ENCODE results near the gene DYNLT1. TPM values are rescaled to one million over a fixed set of nuclear protein-coding genes. Genes with fewer than 3 reads are reported as not detected.
"Not testable (repeated sequence)": the region's sequence is repeated elsewhere in the genome, so short reads cannot be mapped to it uniquely, and the experiment has no call there.

Gene DYNLT1
- polyA plus RNA-seq, 2 of the 4 experiments (the other 2 are of a cell fraction): 130 to 174 TPM

GRCh38 chr6:158677094-158677493 is 32.6 kb upstream of the DYNLT1 start:
- H3K9me3 ChIP-seq; DNase-seq (ENCODE audit: low read depth in 1 of 2, low spot score in 1 of 2); H3K27ac ChIP-seq; H3K4me3 ChIP-seq; POLR2A ChIA-PET; FAIRE-seq; ATAC-seq; H3K4me1 ChIP-seq; H3K4me2 ChIP-seq: not testable (repeated sequence)
- WGBS (ENCODE audit: missing lambda C conversion rate): 64% methylated on average over 3 of the region's 3 CpGs
- CTCF ChIA-PET: interaction anchor here (0.6 to 0.8 kb wide), 2 partner anchors 9 to 446 kb away, joined by 3 to 5 read pairs; no protein-coding TSS in a partner anchor

GRCh38 chr6:158674342-158675131 is 30.0 kb upstream of the DYNLT1 start:
- H3K4me2 ChIP-seq: no peak overlapping the region
- ChIA-PET POLR2A (no interaction called here), CTCF (interaction anchor here (0.9 to 1.9 kb wide), 2 partner anchors 453 to 460 kb away, joined by 3 to 6 read pairs; no protein-coding TSS in a partner anchor)

More at GRCh38 chr6:158674342-158675131, 30.0 kb upstream of the DYNLT1 start:
- WGBS (ENCODE audit: missing lambda C conversion rate): 85% methylated on average over 14 of the region's 14 CpGs
- FAIRE-seq: no peak
- TF ChIP-seq EHMT2 (IDR thresholded peaks at IDR 0.05; ENCODE audit: low read depth) (no peak), MAFK (IDR thresholded peaks at IDR 0.05; ENCODE audit: partially characterized antibody) (no peak), CHD4 (IDR thresholded peaks at IDR 0.05; ENCODE audit: borderline replicate concordance) (no peak), GATA3 (IDR thresholded peaks at IDR 0.05; ENCODE audit: borderline replicate concordance) (no peak), NR3C1 (IDR thresholded peaks at IDR 0.05) (no peak), HOXB5 (CRISPR knock-in tag; IDR thresholded peaks at IDR 0.05) (no peak), TFCP2L1 (CRISPR knock-in tag; IDR thresholded peaks at IDR 0.05) (no peak), REST (IDR thresholded peaks at IDR 0.05) (no peak), BCL3 (IDR thresholded peaks at IDR 0.05) (no peak), KDM5A (IDR thresholded peaks at IDR 0.05) (no peak), MAX (IDR thresholded peaks at IDR 0.05) (no peak), JUN (IDR thresholded peaks at IDR 0.05) (no peak), ZNF302 (CRISPR knock-in tag; IDR thresholded peaks at IDR 0.05) (no peak), PBX3 (IDR thresholded peaks at IDR 0.05) (no peak)
- Histone ChIP-seq H3K4me1 (no peaks in the 10 kb centered on the region), H3K4me3 (no peak overlapping the region), H3K9me3 (no peaks in the 10 kb centered on the region), H3K27ac (no peak overlapping the region)
- ATAC-seq: no peak
- DNase-seq (ENCODE audit: low read depth in 1 of 2, low spot score in 1 of 2): no peak

Measured in A549 (cell line).